DOHH2 (cell line): Measurements from ENCODE around the gene LSMEM2.

Experiments used
- CTCF ChIP-seq: fragments of 200-600 bp; sonication (generic); IDR thresholded peaks from one replicate; pipeline ENCODE4 v1.5.1; 2014; ENCODE audit warnings: antibody characterized with exemption, mild to moderate bottlenecking, low read depth, low read length; ENCODE audit not compliant: poor library complexity, severe bottlenecking
- EZH2phosphoT487 ChIP-seq: fragments of 200-600 bp; sonication (generic); IDR thresholded peaks from 2 replicates; pipeline ENCODE4 v1.6.1; 2017; ENCODE audit warnings: borderline replicate concordance, mild to moderate bottlenecking, antibody characterized with exemption, low read length, moderate library complexity, mixed read lengths

DNA sequence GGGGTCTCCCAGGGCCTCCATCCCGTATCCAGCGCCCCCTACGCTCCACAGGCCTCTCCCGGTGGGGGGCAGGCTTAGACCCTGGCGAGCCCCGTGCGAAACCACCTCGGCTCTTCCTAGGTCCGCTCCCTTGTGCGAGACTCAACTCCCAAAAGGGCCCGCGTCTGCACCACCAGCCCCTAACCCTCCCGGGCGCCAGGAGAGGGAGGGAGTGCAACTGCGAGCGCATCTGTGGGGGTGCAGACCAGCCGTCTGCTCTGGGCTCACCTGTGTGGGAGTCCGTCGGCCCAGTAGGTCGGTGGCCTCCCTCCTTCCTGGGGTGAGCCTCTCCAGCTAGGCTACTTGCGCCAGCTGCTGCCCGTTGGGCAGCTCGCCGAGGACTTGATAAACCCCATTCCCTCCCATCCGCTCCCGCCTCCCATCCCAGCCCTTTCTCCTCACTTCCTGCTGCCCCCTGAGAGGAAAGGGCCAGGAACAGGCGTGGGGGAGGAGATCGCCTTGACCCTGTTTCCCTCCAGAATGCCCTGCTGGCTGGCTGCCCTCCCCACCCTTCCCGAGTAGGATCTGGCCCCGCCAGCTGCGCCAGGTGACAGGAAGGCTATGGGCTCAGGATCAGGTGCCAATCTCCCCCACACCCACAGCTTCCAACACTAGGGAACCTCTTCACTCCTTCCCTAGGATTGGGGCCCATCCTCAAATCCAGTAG is 43.7 kb downstream of the LSMEM2 start, which contains the start of gene HYAL2:
- TF ChIP-seq CTCF (no peak), EZH2phosphoT487 (no peak)
